ENCODE measurements around the gene FOXP4.

GRCh38 chr6:41509580-41509979 is 36.6 kb upstream of the FOXP4 start:
- TF ChIP-seq CTCF (conservative IDR thresholded peaks at IDR 0.05), result no peak
- TF ChIP-seq ZFX (IDR thresholded peaks at IDR 0.05), result no peak
